ENCODE data around the gene SLC9C1.

SLC9C1 gene

GRCh38 chr3:112298781-112299180, 4.8 kb upstream of the SLC9C1 start:
- H2AFZ ChIP-seq (ENCODE audit: low read length): peak overlapping the region; percentile 10
- TF ChIP-seq EZH2 (IDR thresholded peaks at IDR 0.05; ENCODE audit: borderline replicate concordance, low read length): no peak
- no peak for TF ChIP-seq CTCF (IDR thresholded peaks at IDR 0.05; ENCODE audit: low read length)
- H3K4me1 ChIP-seq (ENCODE audit: insufficient read depth, low read length, severe bottlenecking): peaks cover 57% of the 10 kb centered on the region
- H3K27me3 ChIP-seq (ENCODE audit: insufficient read depth, low read length): no peaks in the 10 kb centered on the region
- H3K4me3 ChIP-seq (ENCODE audit: low read depth, low read length, poor library complexity, severe bottlenecking): no peak overlapping the region
- no peak overlapping the region for H3K9ac ChIP-seq (ENCODE audit: low read length)
- H3K9me2 ChIP-seq (ENCODE audit: low read depth, low read length): no peaks in the 10 kb centered on the region
- H3K4me2 ChIP-seq (ENCODE audit: low read length): peak overlapping the region; percentile 51; the same call in 1 of the 2 replicates
- no peaks in the 10 kb centered on the region for H3K79me2 ChIP-seq (ENCODE audit: insufficient read depth, low read length)
- H3F3A ChIP-seq (ENCODE audit: insufficient read depth, low read length): no peaks in the 10 kb centered on the region; the same call in 1 of the 2 replicates
- peak overlapping the region; percentile 82 for H3K27ac ChIP-seq (ENCODE audit: low read depth, low read length, poor library complexity, severe bottlenecking)
- H3K9me3 ChIP-seq (ENCODE audit: low read length): no peaks in the 10 kb centered on the region
- no peaks in the 10 kb centered on the region for H4K20me1 ChIP-seq (ENCODE audit: insufficient read depth, low read length)
- H3K36me3 ChIP-seq (ENCODE audit: insufficient read depth, low read length): no peaks in the 10 kb centered on the region

DNA sequence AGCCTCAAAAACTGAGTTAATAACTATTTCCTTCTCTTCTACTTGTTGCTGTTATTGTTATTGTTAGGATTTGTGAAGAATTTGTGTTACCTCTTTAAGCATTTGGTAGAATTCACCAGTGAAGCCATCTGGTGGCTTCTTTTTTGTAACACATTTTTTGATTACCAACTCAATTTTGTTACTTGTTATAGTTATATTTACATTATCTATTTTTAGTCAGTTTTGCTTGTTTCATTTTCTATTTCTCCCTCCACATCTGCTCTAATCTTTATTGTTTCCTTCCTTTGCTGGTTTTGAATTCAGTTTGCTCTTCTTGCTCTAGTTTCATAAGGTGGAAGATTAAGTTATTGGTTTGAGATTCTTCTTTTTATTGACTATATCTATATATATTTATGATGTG, 3.7 kb upstream of the SLC9C1 start:
- Histone ChIP-seq H3K36me3 (ENCODE audit: insufficient read depth, low read length) (no peaks in the 10 kb centered on the region), H4K20me1 (ENCODE audit: insufficient read depth, low read length) (no peaks in the 10 kb centered on the region), H3K9me3 (ENCODE audit: low read length) (no peaks in the 10 kb centered on the region), H3K27ac (ENCODE audit: low read depth, low read length, poor library complexity, severe bottlenecking) (peak overlapping the region; percentile 82), H3K4me1 (ENCODE audit: insufficient read depth, low read length, severe bottlenecking) (peaks cover 54% of the 10 kb centered on the region), H2AFZ (ENCODE audit: low read length) (peak overlapping the region; percentile 10), H3K9ac (ENCODE audit: low read length) (peak overlapping the region; percentile 10), H3F3A (ENCODE audit: insufficient read depth, low read length) (no peaks in the 10 kb centered on the region; the same call in 1 of the 2 replicates), H3K27me3 (ENCODE audit: insufficient read depth, low read length) (no peaks in the 10 kb centered on the region), H3K79me2 (ENCODE audit: insufficient read depth, low read length) (no peaks in the 10 kb centered on the region), H3K9me2 (ENCODE audit: low read depth, low read length) (no peaks in the 10 kb centered on the region), H3K4me3 (ENCODE audit: low read depth, low read length, poor library complexity, severe bottlenecking) (peak overlapping the region; percentile 26), H3K4me2 (ENCODE audit: low read length) (peak overlapping the region; percentile 51)
- TF ChIP-seq EZH2 (IDR thresholded peaks at IDR 0.05; ENCODE audit: borderline replicate concordance, low read length) (no peak), CTCF (IDR thresholded peaks at IDR 0.05; ENCODE audit: low read length) (no peak)

- Histone ChIP-seq H3K27me3 (ENCODE audit: insufficient read depth, low read length) (no peaks in the 10 kb centered on the region), H2AFZ (ENCODE audit: low read length) (no peak overlapping the region), H4K20me1 (ENCODE audit: insufficient read depth, low read length) (no peaks in the 10 kb centered on the region)
Measured at GRCh38 chr3:112289011-112289410, 5.0 kb downstream of the SLC9C1 start.

More at GRCh38 chr3:112289011-112289410, 5.0 kb downstream of the SLC9C1 start:
- H3K4me1 ChIP-seq (ENCODE audit: insufficient read depth, low read length, severe bottlenecking): peaks cover 10% of the 10 kb centered on the region
- H3K79me2 ChIP-seq (ENCODE audit: insufficient read depth, low read length): no peaks in the 10 kb centered on the region
- H3K4me3 ChIP-seq (ENCODE audit: low read depth, low read length, poor library complexity, severe bottlenecking): no peak overlapping the region
- no peaks in the 10 kb centered on the region for H3F3A ChIP-seq (ENCODE audit: insufficient read depth, low read length)
- H3K9me2 ChIP-seq (ENCODE audit: low read depth, low read length): no peaks in the 10 kb centered on the region
- no peaks in the 10 kb centered on the region for H3K36me3 ChIP-seq (ENCODE audit: insufficient read depth, low read length)
- H3K27ac ChIP-seq (ENCODE audit: low read depth, low read length, poor library complexity, severe bottlenecking): no peak overlapping the region
- TF ChIP-seq EZH2 (IDR thresholded peaks at IDR 0.05; ENCODE audit: borderline replicate concordance, low read length) (no peak), CTCF (IDR thresholded peaks at IDR 0.05; ENCODE audit: low read length) (no peak)
- H3K4me2 ChIP-seq (ENCODE audit: low read length): no peak overlapping the region
- H3K9me3 ChIP-seq (ENCODE audit: low read length): no peaks in the 10 kb centered on the region
- H3K9ac ChIP-seq (ENCODE audit: low read length): no peak overlapping the region

Data from OCI-LY1 (cell line).